GM21717 (cell line): Measurements from ENCODE around the gene PAOX.

Source experiments
- ATAC-seq: cut with Tn5 transposase; IDR thresholded peaks from one replicate; pipeline ENCODE4 v1.9.1; 2021; ENCODE audit warnings: mild to moderate bottlenecking, moderate library complexity; ENCODE audit not compliant: unreplicated experiment

Gene PAOX

GRCh38 chr10:133349577-133350011 lies 29.5 kb upstream of the PAOX start:
- ATAC-seq, result no peak

- no peak for ATAC-seq
Measured at GRCh38 chr10:133350283-133350949, 28.6 kb upstream of the PAOX start.

GRCh38 chr10:133350950-133351329 lies 28.1 kb upstream of the PAOX start:
- ATAC-seq, result no peak

- ATAC-seq, result no peak
Measured at GRCh38 chr10:133351408-133352318, 27.4 kb upstream of the PAOX start.

- no peak for ATAC-seq
Measured at GRCh38 chr10:133353202-133353959, 25.7 kb upstream of the PAOX start.

- no peak for ATAC-seq
Measured at GRCh38 chr10:133353988-133354605, 25.0 kb upstream of the PAOX start.

GRCh38 chr10:133354672-133355240 lies 24.3 kb upstream of the PAOX start:
- ATAC-seq, result no peak

- ATAC-seq, result no peak
Measured at GRCh38 chr10:133355266-133355665, 23.8 kb upstream of the PAOX start.

- ATAC-seq, result no peak
Measured at GRCh38 chr10:133355991-133356390, 23.1 kb upstream of the PAOX start.

GRCh38 chr10:133356549-133357284 lies 22.3 kb upstream of the PAOX start:
- ATAC-seq, result peak; percentile 2

- peak; percentile 66 for ATAC-seq
Measured at GRCh38 chr10:133357285-133358161, 21.5 kb upstream of the PAOX start, which contains the start of gene FUOM. Gene FUOM, minus strand, starts transcription at chr10:133358019. Its CDS starts 12 bp downstream, at chr10:133358007.

- ATAC-seq, result no peak
Measured at GRCh38 chr10:133358162-133358924, 20.7 kb upstream of the PAOX start.

- ATAC-seq, result no peak
Measured at GRCh38 chr10:133358925-133359310, 20.1 kb upstream of the PAOX start.

- no peak for ATAC-seq
Measured at GRCh38 chr10:133359554-133359971, 19.5 kb upstream of the PAOX start.

- ATAC-seq, result no peak
Measured at GRCh38 chr10:133359972-133360610, 19.0 kb upstream of the PAOX start.

GRCh38 chr10:133361227-133361626 lies 17.8 kb upstream of the PAOX start:
- ATAC-seq, result no peak

GRCh38 chr10:133361773-133362441 lies 17.2 kb upstream of the PAOX start:
- no peak for ATAC-seq
